MM.1S (cell line): ENCODE measurements around the gene AP5Z1.

Experiments used
- CTCF ChIP-seq: fragments of 300-600 bp; sonication (generic); IDR thresholded peaks from 2 replicates; pipeline ENCODE4 v1.5.1; 2016; ENCODE audit warnings: antibody characterized with exemption, low read length, mixed read lengths
- EZH2 ChIP-seq: fragments of 300-600 bp; sonication (generic); optimal IDR thresholded peaks from 2 replicates; pipeline ENCODE3; 2017; ENCODE audit warnings: low read depth, mild to moderate bottlenecking, antibody characterized with exemption, low read length, mixed read lengths
- EZH2phosphoT487 ChIP-seq: fragments of 300-600 bp; sonication (generic); IDR thresholded peaks from 2 replicates; pipeline ENCODE4 v1.6.1; 2018; ENCODE audit warnings: antibody characterized with exemption, low read length

- no peak for TF ChIP-seq CTCF
- no peak for TF ChIP-seq EZH2
- TF ChIP-seq EZH2phosphoT487: no peak
Observed at GRCh38 chr7:4806983-4807597, 31.7 kb downstream of the AP5Z1 start.
